Activated CD8-positive, alpha-beta memory T cell treated with anti-CD3 and anti-CD28 coated beads for 4 hours (primary cell): ENCODE results near the gene AZU1.
"Not testable (repeated sequence)": the region's sequence is repeated elsewhere in the genome, so short reads cannot be mapped to it uniquely, and the experiment has no call there.

Experiments
- DNase-seq, 2 donors: peaks; one replicate each; pipeline ENCODE4 v3.0.0-alpha.2; 2020; ENCODE audit warnings: low read depth in 2 of 2

The AZU1 gene

GRCh38 chr19:810883-811489 is 16.7 kb upstream of the AZU1 start:
- no peak for DNase-seq

- no peak for DNase-seq
These were observed 16.1 kb upstream of the AZU1 start for GRCh38 chr19:811506-812048.

- DNase-seq, result no peak
These were observed 15.4 kb upstream of the AZU1 start for GRCh38 chr19:812049-812746.

- no peak for DNase-seq
These were observed 14.9 kb upstream of the AZU1 start for GRCh38 chr19:812747-813218.

- no peak for DNase-seq
These were observed 14.2 kb upstream of the AZU1 start for GRCh38 chr19:813219-814151.

- DNase-seq, result no peak
These were observed 13.2 kb upstream of the AZU1 start for GRCh38 chr19:814152-815078.

GRCh38 chr19:815079-815774 is 12.4 kb upstream of the AZU1 start:
- no peak for DNase-seq

- DNase-seq, result no peak
These were observed 11.7 kb upstream of the AZU1 start for GRCh38 chr19:815775-816499.

GRCh38 chr19:816500-816857 is 11.2 kb upstream of the AZU1 start:
- DNase-seq, result no peak

GRCh38 chr19:820212-820611 is 7.4 kb upstream of the AZU1 start:
- DNase-seq, result not testable (repeated sequence)

- DNase-seq, result no peak
These were observed 6.3 kb upstream of the AZU1 start for GRCh38 chr19:821231-821824.

GRCh38 chr19:821825-822503 is 5.7 kb upstream of the AZU1 start, which contains the start of gene PLPPR3:
Gene PLPPR3, minus strand, starts transcription at chr19:821955. Its CDS starts 396 bp downstream, at chr19:821559.
- no peak for DNase-seq

- DNase-seq, result no peak
These were observed 4.0 kb upstream of the AZU1 start for GRCh38 chr19:823565-824121.

GRCh38 chr19:824885-825284 is 2.8 kb upstream of the AZU1 start:
- DNase-seq, result no peak

- DNase-seq, result no peak
These were observed 1.6 kb upstream of the AZU1 start for GRCh38 chr19:825897-826644.

GRCh38 chr19:827314-827709 is 325 bp upstream of the AZU1 start:
- DNase-seq, result no peak

GRCh38 chr19:829129-829758 is 1.6 kb downstream of the AZU1 start:
- DNase-seq, result no peak
